Fibroblast of lung (primary cell): ENCODE measurements around the gene VAMP1. TPM values are rescaled to one million over a fixed set of nuclear protein-coding genes. Genes with fewer than 3 reads are reported as not detected.

Source experiments
- DNase-seq, 2 donors: peaks; one replicate each; pipeline versions ENCODE4 v3.0.0 to v3.0.0-alpha.2; 2010; ENCODE audit warnings: low read depth in 2 of 2
- H2AFZ ChIP-seq: 2 replicates; pipeline ENCODE4 v1.5.1; 2012; ENCODE audit warnings: low read length, control low read depth, inconsistent platforms
- H3K27ac ChIP-seq: 2 replicates; pipeline ENCODE4 v1.5.1; 2011; ENCODE audit warnings: low read length, control low read depth; ENCODE audit not compliant: insufficient read depth
- H3K27me3 ChIP-seq: 2 replicates; pipeline ENCODE4 v1.5.1; 2011; ENCODE audit warnings: mild to moderate bottlenecking, low read length; ENCODE audit not compliant: control insufficient read depth, insufficient read depth
- H3K36me3 ChIP-seq: 2 replicates; pipeline ENCODE4 v1.5.1; 2011; ENCODE audit warnings: low read length; ENCODE audit not compliant: control insufficient read depth, insufficient read depth
- H3K4me1 ChIP-seq: 2 replicates; pipeline ENCODE4 v1.5.1; 2011; ENCODE audit warnings: low read length; ENCODE audit not compliant: control insufficient read depth, insufficient read depth; ENCODE audit errors: extremely low read depth
- H3K4me2 ChIP-seq: 2 replicates; pipeline ENCODE4 v1.5.1; 2011; ENCODE audit warnings: low read length, control low read depth; ENCODE audit not compliant: insufficient read depth; ENCODE audit errors: extremely low read depth
- H3K4me3 ChIP-seq, 4 experiments: fragments of 200-600 bp in 1 of 4; sonication (generic) in 1 of 4; replicated peaks in 1 of 4; 2 replicates each; pipeline ENCODE4 v1.5.1; 2011 to 2016; ENCODE audit warnings: low read length in 4 of 4, low read depth in 3 of 4, mild to moderate bottlenecking in 3 of 4, control low read depth in 2 of 4, inconsistent platforms in 1 of 4, mixed read lengths in 1 of 4; ENCODE audit not compliant: insufficient read depth in 1 of 4; ENCODE audit errors: control extremely low read depth in 1 of 4
- H3K79me2 ChIP-seq: 2 replicates; pipeline ENCODE4 v1.5.1; 2012; ENCODE audit warnings: mild to moderate bottlenecking, low read length, inconsistent platforms; ENCODE audit not compliant: control insufficient read depth, insufficient read depth
- H3K9ac ChIP-seq: 2 replicates; pipeline ENCODE4 v1.5.1; 2011; ENCODE audit warnings: mild to moderate bottlenecking, low read length, control low read depth; ENCODE audit not compliant: insufficient read depth
- H3K9me3 ChIP-seq: 2 replicates; pipeline ENCODE4 v1.5.1; 2012; ENCODE audit warnings: low read depth, low read length; ENCODE audit not compliant: control insufficient read depth, insufficient read depth
- H4K20me1 ChIP-seq: 2 replicates; pipeline ENCODE4 v1.5.1; 2011; ENCODE audit warnings: low read length; ENCODE audit not compliant: control insufficient read depth, insufficient read depth; ENCODE audit errors: extremely low read depth
- EZH2 ChIP-seq: IDR thresholded peaks from 2 replicates; pipeline ENCODE4 v1.5.1; 2012; ENCODE audit warnings: low read length, control low read depth, mild to moderate bottlenecking; ENCODE audit errors: missing control alignments
- polyA minus RNA-seq: library from RNA; depleted of rRNA, polyadenylated mRNA; stranded (reverse); fragments of >200 nt; gene quantifications from 2 replicates; pipeline ENCODE4 v1.2.3, GENCODE V29; 2011; ENCODE audit warnings: low replicate concordance
- polyA plus RNA-seq, 2 donors: library from polyadenylated mRNA; depleted of rRNA in 1 of 2; stranded (reverse) in 1 of 2; unstranded in 1 of 2; fragments of >200 nt; gene quantifications; 2 replicates each; pipeline ENCODE4 v1.2.1, GENCODE V29; 2011 to 2012; ENCODE audit warnings: missing spikeins in 1 of 2
- total RNA-seq: library from RNA; depleted of rRNA; stranded (reverse); fragments of >200 nt; gene quantifications from 2 replicates; pipeline ENCODE4 v1.2.1, GENCODE V29; 2014
- TF ChIP-seq, protein P1 (sequence below), 2 donors: IDR thresholded peaks in 1 of 2; conservative IDR thresholded peaks in 1 of 2; 1 replicate in 1 of 2; 2 replicates in 1 of 2; pipeline ENCODE4 v1.5.1; 2011 to 2012; ENCODE audit warnings: low read length in 2 of 2, control low read depth in 1 of 2, inconsistent platforms in 1 of 2, low read depth in 1 of 2, mild to moderate bottlenecking in 1 of 2

Gene VAMP1
- 13.9 and 20.3 TPM in 2 replicates for total RNA-seq
- polyA plus RNA-seq = 11.0 and 14.9 TPM in 2 replicates
- 7.5 and 9.4 TPM in 2 replicates for polyA plus RNA-seq (2012)
- polyA minus RNA-seq = 7.9 and 13.8 TPM in 2 replicates

DNA sequence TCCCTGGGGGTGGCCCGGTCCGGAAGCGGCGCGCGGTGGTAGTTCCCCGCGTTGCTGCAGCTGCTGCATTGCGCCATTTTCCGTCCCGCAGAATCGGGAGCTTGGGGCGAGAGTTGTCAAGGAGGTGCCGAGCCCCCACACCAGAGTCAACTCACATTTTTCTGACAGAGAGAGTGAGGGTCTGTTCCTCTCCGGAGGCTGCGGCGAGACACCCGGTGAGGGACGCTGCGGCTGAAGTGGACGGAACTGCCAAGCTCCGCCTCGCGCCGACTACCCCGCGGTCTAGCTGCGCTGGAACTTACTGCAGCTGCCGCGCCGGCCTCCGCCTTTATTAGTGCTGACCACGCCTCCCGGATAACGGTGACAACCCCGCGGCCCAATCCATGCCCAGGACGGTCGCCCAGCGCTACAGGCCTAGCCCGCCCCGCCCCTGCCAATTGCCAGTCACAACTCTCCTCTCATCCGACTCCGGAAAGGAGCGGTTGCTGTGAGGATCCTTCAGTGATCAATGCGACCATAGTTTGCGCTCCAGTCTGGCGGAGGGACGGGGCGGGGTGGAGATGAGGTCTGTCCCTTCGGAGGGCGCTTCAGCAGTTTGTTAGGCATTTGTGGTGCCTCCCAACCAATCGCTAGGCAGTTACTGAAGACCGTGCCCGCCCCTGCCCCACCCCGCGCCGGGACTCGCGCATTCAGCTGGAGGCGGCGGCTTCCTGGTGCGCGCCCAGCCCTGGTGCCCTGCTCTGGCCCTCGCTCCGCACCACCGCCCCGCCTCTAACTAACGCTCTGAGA lies at the start of gene VAMP1:
Gene VAMP1 (minus strand): TSS at position 303 of the 789 bp plus-strand sequence. CDS start 146 bp downstream, at position 157.
- Histone ChIP-seq H3K9me3 (no peaks in the 10 kb centered on the region), H3K4me1 (peaks cover 11% of the 10 kb centered on the region), H3K36me3 (no peaks in the 10 kb centered on the region), H3K27ac (peak within 1 kb of the TSS; percentile 79), H3K4me2 (peak within 1 kb of the TSS; percentile 94), H3K27me3 (no peaks in the 10 kb centered on the region), H3K9ac (peak within 1 kb of the TSS; percentile 80), H3K79me2 (peaks cover 17% of the 10 kb centered on the region), H4K20me1 (no peaks in the 10 kb centered on the region), H3K4me3 (peak within 1 kb of the TSS; percentile 80 to 85 (median 82)), H2AFZ (peak within 1 kb of the TSS; percentile 74)
- TF ChIP-seq, protein P1, sequence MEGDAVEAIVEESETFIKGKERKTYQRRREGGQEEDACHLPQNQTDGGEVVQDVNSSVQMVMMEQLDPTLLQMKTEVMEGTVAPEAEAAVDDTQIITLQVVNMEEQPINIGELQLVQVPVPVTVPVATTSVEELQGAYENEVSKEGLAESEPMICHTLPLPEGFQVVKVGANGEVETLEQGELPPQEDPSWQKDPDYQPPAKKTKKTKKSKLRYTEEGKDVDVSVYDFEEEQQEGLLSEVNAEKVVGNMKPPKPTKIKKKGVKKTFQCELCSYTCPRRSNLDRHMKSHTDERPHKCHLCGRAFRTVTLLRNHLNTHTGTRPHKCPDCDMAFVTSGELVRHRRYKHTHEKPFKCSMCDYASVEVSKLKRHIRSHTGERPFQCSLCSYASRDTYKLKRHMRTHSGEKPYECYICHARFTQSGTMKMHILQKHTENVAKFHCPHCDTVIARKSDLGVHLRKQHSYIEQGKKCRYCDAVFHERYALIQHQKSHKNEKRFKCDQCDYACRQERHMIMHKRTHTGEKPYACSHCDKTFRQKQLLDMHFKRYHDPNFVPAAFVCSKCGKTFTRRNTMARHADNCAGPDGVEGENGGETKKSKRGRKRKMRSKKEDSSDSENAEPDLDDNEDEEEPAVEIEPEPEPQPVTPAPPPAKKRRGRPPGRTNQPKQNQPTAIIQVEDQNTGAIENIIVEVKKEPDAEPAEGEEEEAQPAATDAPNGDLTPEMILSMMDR (conservative IDR thresholded peaks at IDR 0.05 in 1 of 2, IDR thresholded peaks at IDR 0.05 in 1 of 2; ENCODE audit: low read depth in 1 of 2, low read length in 2 of 2) = no peak
- no peak for TF ChIP-seq EZH2
- peak; percentile 97 to 98 for DNase-seq

DNA sequence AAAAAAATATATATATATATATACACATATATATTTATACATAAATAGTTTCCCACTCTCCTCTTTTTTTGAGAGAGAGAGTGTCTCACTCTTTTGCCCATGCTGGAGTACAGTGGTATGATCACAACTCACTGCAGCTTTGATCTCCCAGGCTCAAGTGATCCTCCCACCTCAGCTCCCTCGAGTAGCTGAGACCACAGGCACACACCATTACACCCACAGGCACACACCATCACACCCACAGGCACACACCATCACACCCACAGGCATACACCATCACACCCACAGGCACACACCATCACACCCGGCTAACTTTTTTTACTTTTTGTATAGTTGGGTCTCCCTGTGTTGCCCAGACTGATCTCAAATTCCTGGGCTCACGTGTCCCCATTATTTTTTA lies 49.7 kb upstream of the VAMP1 start:
- H3K9ac ChIP-seq = no peak overlapping the region
- H3K4me3 ChIP-seq = no peak overlapping the region
- H4K20me1 ChIP-seq = no peaks in the 10 kb centered on the region
- no peak overlapping the region for H2AFZ ChIP-seq
- no peaks in the 10 kb centered on the region for H3K4me1 ChIP-seq
- H3K36me3 ChIP-seq = peaks cover 19% of the 10 kb centered on the region
- TF ChIP-seq, protein P1 (conservative IDR thresholded peaks at IDR 0.05 in 1 of 2, IDR thresholded peaks at IDR 0.05 in 1 of 2; ENCODE audit: low read depth in 1 of 2, low read length in 2 of 2) = no peak
- TF ChIP-seq EZH2 = no peak
- H3K4me2 ChIP-seq = no peak overlapping the region
- H3K9me3 ChIP-seq = no peaks in the 10 kb centered on the region
- no peak overlapping the region for H3K27ac ChIP-seq
- no peaks in the 10 kb centered on the region for H3K79me2 ChIP-seq
- DNase-seq = no peak
- no peaks in the 10 kb centered on the region for H3K27me3 ChIP-seq

DNA sequence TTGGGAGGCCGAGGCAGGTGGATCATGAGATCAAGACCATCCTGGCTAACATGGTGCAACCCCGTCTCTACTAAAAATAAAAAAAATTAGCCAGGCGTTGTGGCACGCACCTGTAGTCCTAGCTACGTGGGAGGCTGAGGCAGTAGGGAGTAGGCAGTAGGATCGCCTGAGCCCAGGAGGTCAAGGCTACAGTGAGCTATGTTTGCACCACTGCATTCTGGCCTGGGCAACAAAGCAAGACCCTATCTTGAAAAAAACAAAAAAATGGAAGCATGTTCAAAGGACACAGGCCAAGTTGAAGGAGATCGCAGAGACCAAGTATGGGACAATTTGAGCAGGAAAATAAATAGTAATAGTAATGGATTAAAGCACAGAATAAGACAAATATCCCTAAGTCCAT lies 37.6 kb upstream of the VAMP1 start:
- Histone ChIP-seq H4K20me1 (no peaks in the 10 kb centered on the region), H3K27ac (peak overlapping the region; percentile 6), H3K79me2 (peaks cover 22% of the 10 kb centered on the region), H3K9me3 (no peaks in the 10 kb centered on the region), H3K27me3 (no peaks in the 10 kb centered on the region), H3K4me1 (no peaks in the 10 kb centered on the region), H3K36me3 (peaks cover 12% of the 10 kb centered on the region), H3K4me3 (no peak overlapping the region), H2AFZ (no peak overlapping the region), H3K9ac (no peak overlapping the region), H3K4me2 (no peak overlapping the region)
- no peak for TF ChIP-seq EZH2
- TF ChIP-seq, protein P1 (conservative IDR thresholded peaks at IDR 0.05 in 1 of 2, IDR thresholded peaks at IDR 0.05 in 1 of 2; ENCODE audit: low read depth in 1 of 2, low read length in 2 of 2) = no peak
- no peak for DNase-seq
